Inflammatory macrophage treated with lipopolysaccharide for 1 hour (primary cell): Measurements from ENCODE around the gene KRT17.
"Not testable (repeated sequence)": the region's sequence is repeated elsewhere in the genome, so short reads cannot be mapped to it uniquely, and the experiment has no call there.

Source experiments
- DNase-seq, 2 donors: peaks; one replicate each; pipeline ENCODE4 v3.0.0-alpha.2; 2020 to 2022

Gene KRT17

GRCh38 chr17:41653892-41654677, 29.7 kb upstream of the KRT17 start:
- no peak for DNase-seq

DNA sequence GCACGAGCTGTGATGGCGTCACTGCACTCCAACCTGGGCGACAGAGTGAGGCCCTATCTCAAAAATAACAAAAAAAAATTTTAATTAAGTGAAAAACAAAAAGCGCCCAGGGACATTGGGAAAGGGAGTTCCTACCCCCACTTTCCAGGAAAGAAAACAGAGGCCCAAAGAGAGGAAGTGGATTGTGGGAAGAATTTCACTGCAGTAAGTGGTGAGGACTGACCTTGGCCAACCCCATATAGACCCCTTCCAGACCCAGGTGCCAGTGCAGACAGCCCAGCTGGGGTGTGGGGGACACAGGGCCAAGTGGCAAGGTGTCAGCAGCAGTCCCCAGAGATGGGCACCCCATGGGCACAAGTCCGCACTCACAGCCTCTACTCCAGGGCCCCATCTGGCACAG, 29.0 kb upstream of the KRT17 start:
- no peak for DNase-seq

GRCh38 chr17:41652461-41652970, 28.1 kb upstream of the KRT17 start:
- no peak for DNase-seq

DNA sequence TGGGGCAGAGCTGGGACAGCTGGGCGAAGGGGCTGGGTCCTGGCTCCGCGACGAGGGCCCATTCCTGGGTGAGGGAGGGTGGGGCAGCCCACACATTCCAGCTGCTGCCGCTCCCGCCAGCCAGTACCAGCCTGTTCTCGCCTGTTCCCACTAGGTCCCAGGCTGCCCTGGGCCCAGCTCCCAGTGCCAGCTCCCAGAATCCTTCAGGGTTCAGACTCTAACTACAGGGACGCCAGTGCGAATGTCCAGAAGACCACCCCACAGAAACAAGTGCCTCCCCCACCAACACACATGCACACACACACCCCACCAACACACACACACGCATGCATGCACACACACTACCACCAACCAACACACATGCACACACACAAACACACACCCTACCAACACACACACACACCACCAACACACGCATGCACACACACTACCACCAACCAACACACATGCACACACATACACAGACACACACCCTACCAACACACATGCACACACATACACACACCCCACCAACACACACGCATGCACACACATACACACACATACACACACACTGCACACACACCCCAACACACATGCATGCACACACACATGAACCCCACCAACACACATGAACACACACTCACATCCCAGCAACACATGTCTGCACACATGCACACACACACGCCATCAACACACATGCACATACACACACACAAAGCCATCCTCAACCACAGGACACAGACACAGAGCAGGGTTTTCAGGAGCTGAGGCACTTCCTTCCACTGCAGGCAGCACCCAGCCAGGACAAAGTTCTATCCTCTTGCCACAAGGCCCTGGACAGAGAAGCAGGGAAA, 27.5 kb upstream of the KRT17 start:
- DNase-seq: no peak

GRCh38 chr17:41650794-41651624, 26.6 kb upstream of the KRT17 start:
- DNase-seq: no peak

- no peak for DNase-seq
These were observed 25.6 kb upstream of the KRT17 start for GRCh38 chr17:41649923-41650519.

GRCh38 chr17:41648411-41649195, 24.2 kb upstream of the KRT17 start:
- peak; percentile 63 to 92 for DNase-seq

- DNase-seq: peak in 1 of 2 donors; percentile 95
These were observed 23.6 kb upstream of the KRT17 start for GRCh38 chr17:41647940-41648410.

GRCh38 chr17:41647038-41647813, 22.9 kb upstream of the KRT17 start:
- DNase-seq: no peak

GRCh38 chr17:41642252-41643156, 18.1 kb upstream of the KRT17 start:
- no peak for DNase-seq

DNA sequence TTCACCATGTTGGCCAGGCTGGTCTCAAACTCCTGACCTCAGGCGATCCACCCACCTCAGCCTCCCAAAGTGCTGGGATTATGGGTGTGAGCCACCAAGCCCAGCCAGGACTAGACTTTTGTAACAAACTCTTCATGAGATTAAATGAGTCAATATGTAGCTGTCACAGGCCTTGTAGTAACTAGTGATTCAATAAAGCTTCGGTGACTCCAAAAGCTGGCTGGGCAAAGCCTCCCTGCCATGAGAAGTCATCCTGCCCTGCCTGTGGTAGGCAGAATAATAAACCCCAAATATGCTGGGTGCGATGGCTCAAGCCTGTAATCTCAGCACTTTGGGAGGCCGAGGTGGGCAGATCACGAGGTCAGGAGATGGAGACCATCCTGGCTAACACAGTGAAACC, 16.2 kb upstream of the KRT17 start:
- DNase-seq: not testable (repeated sequence)

DNA sequence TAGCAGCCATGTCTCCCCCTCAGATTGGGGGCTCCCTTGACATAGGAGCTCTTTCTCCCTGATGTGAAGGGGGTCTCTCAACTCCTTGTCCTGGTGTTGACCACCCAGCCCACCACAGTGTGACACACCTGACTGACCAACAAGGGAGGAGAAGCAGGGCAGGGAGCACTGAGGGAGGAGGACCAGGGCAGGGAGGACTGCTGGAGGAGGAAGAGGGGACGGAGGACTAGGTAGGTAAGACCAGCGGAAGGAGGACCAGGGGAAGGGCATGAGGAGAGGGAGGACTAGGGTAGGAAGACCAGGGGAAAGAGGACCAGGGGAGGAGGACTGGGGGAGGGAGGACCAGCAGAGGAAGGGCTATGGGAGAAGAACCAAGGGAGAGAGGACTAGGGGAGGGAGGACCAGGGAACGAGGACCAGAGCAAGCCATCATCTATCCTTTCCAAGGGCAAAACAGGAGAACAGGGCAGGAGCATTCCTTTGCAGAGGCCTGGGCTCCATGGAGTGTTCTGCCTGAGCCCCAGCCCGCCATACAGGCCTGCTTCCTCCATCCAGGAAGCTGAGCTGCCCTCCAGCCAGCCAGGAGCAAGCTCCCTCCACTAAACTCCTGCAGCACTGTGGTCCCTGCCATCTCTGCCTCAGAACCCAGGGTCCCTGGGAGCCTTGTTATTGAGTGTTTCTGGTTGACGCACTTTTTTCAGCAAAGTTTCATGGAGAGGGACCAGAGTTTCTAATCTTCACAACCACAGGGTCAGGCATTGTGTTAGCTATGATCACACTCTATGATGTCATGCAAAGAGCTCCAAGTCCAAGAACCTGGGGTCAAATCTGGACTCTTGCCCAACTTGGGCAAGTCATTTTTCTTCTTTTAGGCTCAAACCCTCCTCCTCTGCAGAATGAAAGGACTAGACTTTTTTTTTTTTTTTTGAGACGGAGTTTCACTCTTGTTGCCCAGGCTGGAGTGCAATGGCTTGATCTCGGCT, 15.4 kb upstream of the KRT17 start:
- peak in 1 of 2 donors; percentile 11 for DNase-seq

- no peak for DNase-seq
These were observed 14.6 kb upstream of the KRT17 start for GRCh38 chr17:41638941-41639340.

DNA sequence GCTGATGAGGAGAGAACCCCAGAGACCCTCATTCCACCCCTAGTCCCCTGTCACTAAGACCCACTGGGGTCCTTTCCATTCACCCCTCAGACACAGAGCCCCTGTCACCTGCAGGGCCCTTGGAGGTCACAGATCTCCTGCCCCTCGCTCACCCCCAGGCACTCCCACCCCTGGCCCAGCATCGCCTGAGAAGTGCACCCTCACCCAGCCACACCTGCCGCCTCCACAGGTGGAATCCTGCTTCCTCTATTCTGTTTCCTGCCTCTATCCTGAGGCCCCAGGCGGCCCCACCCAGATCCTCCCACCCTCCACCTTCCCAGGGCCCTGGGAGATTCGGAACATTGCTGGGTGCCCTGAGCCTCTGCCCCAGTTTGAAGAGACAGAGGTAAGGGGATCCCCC, 13.8 kb upstream of the KRT17 start:
- DNase-seq: no peak

- no peak for DNase-seq
These were observed 12.3 kb upstream of the KRT17 start for GRCh38 chr17:41636652-41637051.

GRCh38 chr17:41635121-41636097, 11.0 kb upstream of the KRT17 start:
- DNase-seq: no peak

DNA sequence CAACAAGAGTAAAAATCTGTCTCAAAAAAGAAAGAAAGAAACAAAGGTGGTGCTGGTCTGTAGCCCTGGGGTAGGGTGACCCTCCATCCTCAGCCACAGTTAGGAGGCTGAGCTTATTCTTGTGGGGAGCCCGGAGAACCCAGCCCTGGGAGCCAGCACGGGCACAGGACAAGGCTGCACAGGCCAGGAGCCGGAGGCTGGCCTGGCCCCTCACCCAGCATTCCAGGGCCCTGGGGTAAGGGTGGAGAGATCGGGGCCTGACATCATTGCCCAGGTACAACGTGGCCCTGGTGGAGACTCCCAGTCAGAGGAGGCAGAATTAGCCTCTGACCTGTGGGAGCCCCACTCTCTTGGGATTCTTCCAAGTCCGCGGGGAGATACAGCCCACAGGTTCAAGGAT, 10.3 kb upstream of the KRT17 start:
- DNase-seq: no peak
